Activated naive CD4-positive, alpha-beta T cell (primary cell): ENCODE data around the gene RPL7L1.
A peak's percentile ranks its signal among the peaks of the same experiment; 100 is the strongest.
"Not testable (repeated sequence)": the region's sequence is repeated elsewhere in the genome, so short reads cannot be mapped to it uniquely, and the experiment has no call there.

Experiments
- DNase-seq, 4 experiments: peaks; one replicate each; lab custom pipeline; 2025; lab: John Stamatoyannopoulos, UW

RPL7L1 gene

DNA sequence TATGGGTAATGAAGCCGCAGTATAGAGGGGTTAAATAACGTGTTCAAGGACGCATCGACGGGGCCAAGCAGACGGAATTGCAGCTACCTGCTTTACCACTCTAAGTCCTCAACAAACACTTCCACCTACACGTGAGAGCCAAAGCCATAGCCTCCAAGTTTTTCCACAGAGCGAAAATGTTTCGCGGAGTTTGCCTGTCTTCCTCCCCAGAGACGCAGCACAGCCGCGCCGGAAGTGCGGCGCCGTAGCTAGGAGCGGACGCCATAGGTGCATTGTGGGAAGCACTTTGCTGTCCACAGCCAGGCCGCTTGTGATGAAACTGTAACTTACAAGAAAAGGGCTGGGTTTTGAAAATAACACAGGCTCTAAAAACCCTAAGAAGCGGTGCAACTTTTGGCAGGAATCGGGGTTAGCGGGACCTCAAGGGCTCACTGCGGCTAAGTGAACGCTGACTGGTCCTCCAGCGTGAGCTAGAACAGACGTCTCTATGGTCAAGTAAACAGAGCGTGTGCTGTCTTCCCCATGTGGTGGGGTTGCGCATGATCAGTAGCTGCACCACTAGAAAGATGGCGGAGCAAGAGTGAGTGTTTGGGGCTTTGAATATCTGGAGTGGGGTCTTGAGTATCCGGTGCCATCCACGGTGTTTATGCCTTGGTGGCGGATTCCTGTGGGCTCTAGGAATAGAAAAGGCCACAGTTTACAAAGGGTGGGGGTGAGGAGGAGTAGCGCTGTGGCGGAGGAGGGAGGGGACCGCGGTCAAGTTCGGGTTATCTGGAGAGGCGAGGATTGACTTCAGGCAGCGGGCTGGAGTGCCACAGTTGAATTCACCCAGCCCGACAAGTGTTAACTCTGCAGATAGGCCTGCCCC lies at the start of gene RPL7L1:
TSS of gene RPL7L1 (plus strand) at position 245 of the 868 bp plus-strand sequence. CDS start at position 540, 295 bp downstream.
- peak; percentile 67 to 87 (median 82) for DNase-seq

GRCh38 chr6:42831237-42831636 lies 48.2 kb upstream of the RPL7L1 start:
- no peak for DNase-seq

GRCh38 chr6:42834056-42834455 lies 45.4 kb upstream of the RPL7L1 start:
- DNase-seq, result no peak

DNA sequence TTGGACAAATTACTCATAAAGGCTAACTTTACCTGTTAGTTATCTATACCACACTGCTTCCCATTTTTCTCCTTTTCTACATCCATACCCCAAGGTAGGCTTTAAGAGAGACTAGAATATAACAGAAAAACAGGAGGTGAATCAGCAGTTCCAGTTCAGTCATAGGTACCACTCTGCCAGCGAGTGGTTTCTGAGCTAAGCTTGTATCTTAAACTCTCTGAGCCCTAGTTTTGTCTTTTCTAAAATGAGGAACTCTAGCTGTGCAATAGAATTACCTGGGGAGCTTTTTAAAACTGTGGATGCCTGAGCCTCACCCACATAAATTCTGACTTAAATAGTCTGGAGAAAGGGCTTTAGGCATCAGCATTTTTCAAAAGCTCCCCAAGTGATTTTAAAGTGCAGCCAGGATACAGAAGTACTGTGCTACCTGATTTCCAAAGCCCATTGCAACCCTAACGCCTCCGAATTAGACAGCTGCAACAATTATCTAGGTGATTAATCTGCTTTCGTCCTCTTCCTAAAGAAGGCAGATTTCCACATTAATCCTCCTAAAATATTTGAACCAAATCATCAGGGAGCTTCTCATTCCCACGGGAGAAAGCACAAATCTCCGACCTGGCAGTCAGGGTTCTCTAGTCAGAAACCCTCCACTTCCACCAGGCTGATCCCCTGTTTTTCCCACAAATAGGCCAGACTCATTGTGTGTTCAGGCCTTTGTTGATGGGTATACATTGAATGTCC lies 37.4 kb upstream of the RPL7L1 start:
- DNase-seq, result no peak

DNA sequence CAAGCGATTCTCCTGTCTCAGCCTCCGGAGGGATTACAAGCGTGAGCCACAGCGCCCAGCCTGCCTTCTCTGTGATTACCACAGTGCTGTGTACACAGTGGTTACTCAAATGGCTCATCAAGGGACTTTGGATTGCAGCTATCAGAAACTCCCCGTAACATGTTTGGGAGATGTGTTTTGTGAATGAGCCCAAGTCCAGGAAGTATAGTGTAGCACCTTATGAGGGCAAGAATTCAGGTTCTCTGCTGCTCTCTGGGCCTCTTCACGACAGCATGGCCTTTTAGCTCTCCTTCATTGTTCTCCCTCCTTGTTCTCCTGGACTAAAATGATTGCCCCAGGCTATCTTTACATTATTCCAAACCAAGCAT lies 34.1 kb upstream of the RPL7L1 start:
- DNase-seq, result no peak

- no peak for DNase-seq
Measured at GRCh38 chr6:42846505-42846904, 32.9 kb upstream of the RPL7L1 start.

DNA sequence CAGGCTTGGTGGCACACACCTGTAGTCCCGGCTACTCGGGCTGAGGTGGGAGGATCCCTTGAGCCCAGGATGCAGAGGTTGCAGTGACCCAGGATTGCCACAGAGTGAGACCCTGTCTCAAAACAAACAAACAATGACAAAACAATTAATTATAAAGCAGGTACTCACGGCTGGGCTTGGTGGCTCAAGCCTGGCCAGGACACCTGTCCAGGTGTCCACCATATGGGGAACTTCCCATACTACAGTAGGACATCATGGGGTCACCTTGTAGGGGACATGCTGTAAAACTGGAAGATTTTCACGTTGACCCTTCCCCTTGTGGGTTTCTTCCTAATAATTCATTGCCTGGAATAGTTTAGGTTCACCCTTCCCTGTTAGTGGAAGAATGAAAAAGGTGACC lies 30.7 kb upstream of the RPL7L1 start:
- DNase-seq, result no peak

DNA sequence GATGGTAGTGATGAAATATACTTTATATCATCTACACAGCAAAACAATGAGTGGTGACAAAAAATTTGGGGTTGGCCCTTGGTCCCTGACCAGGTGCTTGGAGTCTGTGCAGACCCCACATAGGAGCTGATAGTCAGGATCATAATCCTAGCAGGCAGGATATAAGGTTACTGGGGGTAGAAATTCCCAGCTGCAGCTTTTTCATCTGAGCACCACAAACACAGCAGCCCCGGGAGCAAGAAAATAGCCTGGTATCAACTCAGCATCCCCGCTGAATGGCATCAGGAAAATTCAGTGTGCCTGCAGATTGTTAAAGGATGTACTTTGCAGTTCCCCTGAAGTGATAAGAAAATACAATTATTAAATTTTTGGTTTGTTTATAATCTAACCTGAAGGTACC lies 27.8 kb upstream of the RPL7L1 start:
- DNase-seq, result no peak

GRCh38 chr6:42860036-42860435 lies 19.4 kb upstream of the RPL7L1 start:
- no peak for DNase-seq

DNA sequence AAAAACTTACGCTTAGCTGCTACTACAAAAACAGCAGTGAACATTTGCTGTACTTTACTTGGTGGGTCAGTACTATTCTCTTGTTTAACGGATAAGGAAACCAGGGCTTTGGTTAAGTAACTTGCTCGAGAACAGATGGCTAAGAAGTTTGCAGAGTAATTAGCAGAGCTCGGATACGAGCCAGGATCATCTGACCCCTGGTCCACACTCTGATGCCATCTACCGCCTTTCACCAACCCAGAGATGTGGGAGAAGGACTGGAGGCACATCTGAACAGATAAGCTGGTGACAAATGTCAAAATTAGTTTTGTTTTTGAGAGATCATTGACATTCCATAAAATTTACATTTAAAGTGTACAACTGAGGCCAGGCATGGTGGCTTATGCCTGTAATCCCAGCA lies 18.9 kb upstream of the RPL7L1 start:
- no peak for DNase-seq

- DNase-seq, result no peak
Measured at GRCh38 chr6:42864602-42865001, 14.8 kb upstream of the RPL7L1 start.

- no peak for DNase-seq
Measured at GRCh38 chr6:42870145-42870936, 9.1 kb upstream of the RPL7L1 start.

GRCh38 chr6:42871711-42872110 lies 7.7 kb upstream of the RPL7L1 start:
- no peak for DNase-seq

- DNase-seq, result no peak
Measured at GRCh38 chr6:42873313-42873712, 6.1 kb upstream of the RPL7L1 start.

DNA sequence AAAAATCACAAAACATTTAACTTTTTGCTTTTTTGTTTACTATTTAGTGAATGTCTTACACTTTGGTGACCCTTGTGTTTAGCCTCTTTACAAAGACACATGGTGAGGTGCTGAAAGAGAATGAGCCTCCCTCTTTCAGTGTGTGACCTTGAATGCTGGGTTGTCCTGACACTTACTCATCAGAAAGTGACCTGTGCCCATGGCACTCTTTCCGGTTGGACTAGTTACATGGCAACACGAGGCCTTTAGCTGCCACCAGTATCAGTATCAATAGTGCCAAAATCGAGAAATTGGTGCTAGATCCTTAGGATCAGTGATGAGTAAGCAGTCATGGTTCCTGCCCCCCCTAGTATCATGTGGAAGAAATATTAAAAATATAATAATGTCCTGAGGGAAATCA lies 1.7 kb upstream of the RPL7L1 start:
- DNase-seq, result no peak

DNA sequence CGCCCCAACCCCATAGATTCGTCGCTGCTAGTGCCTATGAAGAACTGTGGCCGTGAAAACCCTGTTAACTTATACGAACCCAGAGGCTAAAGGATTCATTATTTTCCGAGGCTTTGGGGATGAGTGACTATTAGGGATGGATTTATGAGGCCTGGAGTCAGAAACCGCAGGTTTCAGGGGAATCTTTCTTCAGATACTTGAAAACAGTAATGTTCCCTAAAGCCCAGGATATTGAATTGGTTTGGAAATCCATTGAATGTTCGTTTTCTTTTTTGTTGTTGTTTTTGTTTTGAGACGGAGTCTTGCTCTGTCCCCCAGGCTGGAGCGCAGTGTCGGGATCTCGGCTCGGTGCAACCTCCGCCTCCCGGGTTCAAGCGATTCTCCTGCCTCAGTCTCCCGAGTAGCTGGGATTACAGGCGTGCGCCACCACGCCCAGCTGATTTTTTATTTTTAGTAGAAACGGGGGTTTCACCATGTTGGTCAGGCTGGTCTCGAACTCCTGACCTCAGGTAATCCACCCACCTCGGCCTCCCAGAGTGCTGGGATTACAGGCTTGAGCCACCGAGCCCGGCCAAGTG lies 913 bp downstream of the RPL7L1 start:
- not testable (repeated sequence) for DNase-seq

GRCh38 chr6:42880871-42881270 lies 1.5 kb downstream of the RPL7L1 start:
- DNase-seq, result not testable (repeated sequence)

DNA sequence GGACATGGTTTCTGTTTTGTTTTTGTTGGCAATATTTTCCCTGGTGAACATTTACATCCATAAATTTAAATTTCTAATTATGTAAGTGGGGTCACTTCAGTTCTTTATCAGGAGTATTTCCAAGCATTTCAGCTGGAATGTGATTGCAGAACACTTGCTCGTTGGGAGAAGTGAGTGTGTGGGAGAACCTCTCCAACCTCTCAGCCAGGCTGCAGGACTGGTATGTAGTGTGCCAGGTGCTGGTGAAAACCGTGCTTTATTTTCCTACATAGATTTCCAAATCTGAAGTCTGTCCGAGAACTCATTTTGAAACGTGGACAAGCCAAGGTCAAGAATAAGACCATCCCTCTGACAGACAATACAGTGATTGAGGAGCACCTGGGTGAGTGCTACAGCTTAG lies 6.3 kb downstream of the RPL7L1 start:
- DNase-seq, result no peak

- DNase-seq, result not testable (repeated sequence)
Measured at GRCh38 chr6:42888201-42888600, 8.8 kb downstream of the RPL7L1 start.

- DNase-seq, result no peak
Measured at GRCh38 chr6:42889815-42890214, 10.4 kb downstream of the RPL7L1 start.

DNA sequence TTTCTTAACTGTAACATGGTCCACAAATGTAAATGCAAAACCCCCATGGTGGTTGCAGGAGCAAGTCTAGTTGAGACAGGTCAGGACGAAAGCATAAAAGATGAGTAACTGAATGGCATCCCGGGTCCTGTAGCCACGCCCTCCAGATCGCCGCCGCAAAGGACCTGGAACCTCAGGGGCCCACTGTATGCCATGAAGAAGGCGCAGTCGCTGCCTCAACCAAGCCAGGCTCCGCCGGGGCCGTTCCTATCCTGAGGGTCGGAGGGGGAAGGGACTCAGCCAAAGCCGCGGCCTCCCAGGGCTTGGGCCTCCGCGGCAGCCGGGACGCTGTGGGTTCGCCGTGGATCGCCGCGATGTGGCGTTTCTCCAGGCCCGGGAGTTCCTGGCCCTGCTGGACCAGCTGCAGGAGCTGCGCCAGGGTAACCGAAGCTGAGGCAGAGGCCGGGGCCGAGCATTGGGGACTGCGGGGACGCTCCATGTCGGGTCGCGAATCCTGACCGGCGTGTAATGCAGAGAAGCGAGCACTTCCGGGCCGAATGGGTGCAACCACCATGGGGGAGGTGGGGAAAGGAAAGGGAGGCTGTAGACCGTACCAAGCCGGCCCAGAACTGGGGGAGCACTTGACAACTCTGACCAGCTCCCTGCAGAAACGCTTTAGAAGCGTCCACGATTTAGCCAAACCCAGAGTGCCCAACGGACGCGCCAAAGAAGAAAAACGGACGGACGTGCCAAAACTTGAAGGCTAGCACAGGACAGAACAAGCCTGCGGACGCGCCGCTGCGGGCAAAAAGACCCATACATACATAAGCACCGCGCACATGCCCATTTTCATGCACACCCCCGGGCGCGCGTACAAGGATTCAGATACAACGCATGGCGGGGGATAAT lies 11.1 kb downstream of the RPL7L1 start:
- DNase-seq, result peak; percentile 67 to 80 (median 73)
